Measurements from ENCODE around the gene KRTAP16-1.

DNA sequence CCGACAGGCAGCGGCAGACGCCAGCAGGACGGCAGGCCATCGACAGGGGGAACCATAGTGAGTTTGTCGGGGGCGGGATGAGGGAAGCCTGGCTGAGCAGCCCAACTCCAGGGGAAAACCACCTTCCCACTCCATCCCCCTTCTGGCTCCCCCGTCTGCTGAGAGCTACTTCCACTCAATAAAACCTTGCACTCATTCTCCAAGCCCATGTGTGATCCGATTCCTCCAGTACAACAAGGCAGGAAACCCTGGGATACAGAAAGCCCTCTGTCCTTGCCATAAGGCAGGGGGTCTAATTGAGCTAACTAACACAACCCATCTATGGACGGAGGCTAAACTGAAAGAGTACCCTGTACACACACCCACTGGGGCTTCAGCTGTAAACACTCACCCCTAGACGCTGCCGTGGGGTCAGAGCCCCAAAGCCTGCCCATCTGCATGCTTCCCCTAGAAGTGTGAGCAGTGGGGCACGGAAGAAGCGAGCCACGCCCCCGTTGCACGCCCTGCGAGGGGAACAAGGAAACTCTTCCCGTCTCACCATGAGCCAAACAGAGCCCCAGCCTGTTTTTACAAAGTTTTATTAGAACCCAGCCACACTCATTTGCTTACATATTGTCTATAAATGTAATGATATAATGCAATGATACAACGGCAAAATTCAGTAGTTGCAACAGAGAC is 10.5 kb downstream of the KRTAP16-1 start:
- TF ChIP-seq, protein P1, sequence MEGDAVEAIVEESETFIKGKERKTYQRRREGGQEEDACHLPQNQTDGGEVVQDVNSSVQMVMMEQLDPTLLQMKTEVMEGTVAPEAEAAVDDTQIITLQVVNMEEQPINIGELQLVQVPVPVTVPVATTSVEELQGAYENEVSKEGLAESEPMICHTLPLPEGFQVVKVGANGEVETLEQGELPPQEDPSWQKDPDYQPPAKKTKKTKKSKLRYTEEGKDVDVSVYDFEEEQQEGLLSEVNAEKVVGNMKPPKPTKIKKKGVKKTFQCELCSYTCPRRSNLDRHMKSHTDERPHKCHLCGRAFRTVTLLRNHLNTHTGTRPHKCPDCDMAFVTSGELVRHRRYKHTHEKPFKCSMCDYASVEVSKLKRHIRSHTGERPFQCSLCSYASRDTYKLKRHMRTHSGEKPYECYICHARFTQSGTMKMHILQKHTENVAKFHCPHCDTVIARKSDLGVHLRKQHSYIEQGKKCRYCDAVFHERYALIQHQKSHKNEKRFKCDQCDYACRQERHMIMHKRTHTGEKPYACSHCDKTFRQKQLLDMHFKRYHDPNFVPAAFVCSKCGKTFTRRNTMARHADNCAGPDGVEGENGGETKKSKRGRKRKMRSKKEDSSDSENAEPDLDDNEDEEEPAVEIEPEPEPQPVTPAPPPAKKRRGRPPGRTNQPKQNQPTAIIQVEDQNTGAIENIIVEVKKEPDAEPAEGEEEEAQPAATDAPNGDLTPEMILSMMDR (conservative IDR thresholded peaks at IDR 0.05), result no peak
- TF ChIP-seq EZH2 (IDR thresholded peaks at IDR 0.05; ENCODE audit: low read depth), result no peak

Measured in PC-9 (cell line).